ENCODE measurements around the gene GRIK4.

GRIK4 gene

GRCh38 chr11:120547811-120548681 lies 36.5 kb downstream of the GRIK4 start:
- no peak for DNase-seq (ENCODE audit: low read depth)

GRCh38 chr11:120548682-120549209 lies 37.2 kb downstream of the GRIK4 start:
- no peak for DNase-seq (ENCODE audit: low read depth)

- no peak for DNase-seq (ENCODE audit: low read depth)
Measured at GRCh38 chr11:120549346-120549745, 37.8 kb downstream of the GRIK4 start.

GRCh38 chr11:120550007-120550406 lies 38.5 kb downstream of the GRIK4 start:
- DNase-seq (ENCODE audit: low read depth) = no peak

GRCh38 chr11:120551191-120551590 lies 39.6 kb downstream of the GRIK4 start:
- DNase-seq (ENCODE audit: low read depth) = no peak

- no peak for DNase-seq (ENCODE audit: low read depth)
Measured at GRCh38 chr11:120554766-120555432, 43.4 kb downstream of the GRIK4 start.

GRCh38 chr11:120555433-120555773 lies 43.9 kb downstream of the GRIK4 start:
- DNase-seq (ENCODE audit: low read depth) = no peak

GRCh38 chr11:120556797-120557196 lies 45.2 kb downstream of the GRIK4 start:
- DNase-seq (ENCODE audit: low read depth) = no peak

- no peak for DNase-seq (ENCODE audit: low read depth)
Measured at GRCh38 chr11:120558744-120559431, 47.3 kb downstream of the GRIK4 start.

GRCh38 chr11:120561286-120561685 lies 49.7 kb downstream of the GRIK4 start:
- no peak for DNase-seq (ENCODE audit: low read depth)

GRCh38 chr11:120562806-120563425 lies 51.4 kb downstream of the GRIK4 start:
- no peak for DNase-seq (ENCODE audit: low read depth)

- no peak for DNase-seq (ENCODE audit: low read depth)
Measured at GRCh38 chr11:120563703-120564572, 52.4 kb downstream of the GRIK4 start.

GRCh38 chr11:120564573-120565311 lies 53.2 kb downstream of the GRIK4 start:
- DNase-seq (ENCODE audit: low read depth) = no peak

- DNase-seq (ENCODE audit: low read depth) = no peak
Measured at GRCh38 chr11:120565466-120566155, 54.1 kb downstream of the GRIK4 start.

- no peak for DNase-seq (ENCODE audit: low read depth)
Measured at GRCh38 chr11:120566176-120566575, 54.6 kb downstream of the GRIK4 start.

- no peak for DNase-seq (ENCODE audit: low read depth)
Measured at GRCh38 chr11:120568572-120569307, 57.2 kb downstream of the GRIK4 start.

GRCh38 chr11:120569861-120570260 lies 58.3 kb downstream of the GRIK4 start:
- no peak for DNase-seq (ENCODE audit: low read depth)

GRCh38 chr11:120571476-120571875 lies 59.9 kb downstream of the GRIK4 start:
- no peak for DNase-seq (ENCODE audit: low read depth)

- DNase-seq (ENCODE audit: low read depth) = no peak
Measured at GRCh38 chr11:120573756-120574354, 62.3 kb downstream of the GRIK4 start.
